Trophoblast cell (in vitro differentiated cells and primary cell): Measurements from ENCODE around the gene SUSD6.
A peak's percentile ranks its signal among the peaks of the same experiment; 100 is the strongest.

Experiments
- DNase-seq, 2 donors: peaks; one replicate each; pipeline ENCODE4 v3.0.0-alpha.2; 2016
- H2AFZ ChIP-seq: 2 replicates; pipeline ENCODE4 v1.6.1; 2013; ENCODE audit warnings: low read length, moderate library complexity, mild to moderate bottlenecking; ENCODE audit not compliant: insufficient read depth, poor library complexity
- H2AK5ac ChIP-seq: 2 replicates; pipeline ENCODE4 v1.6.1; 2013; ENCODE audit warnings: mild to moderate bottlenecking, low read length
- H2BK120ac ChIP-seq: 2 replicates; pipeline ENCODE4 v1.6.1; 2013; ENCODE audit warnings: low read length, mild to moderate bottlenecking, moderate library complexity; ENCODE audit not compliant: insufficient read depth, poor library complexity
- H2BK12ac ChIP-seq: 2 replicates; pipeline ENCODE4 v1.6.1; 2013; ENCODE audit warnings: mild to moderate bottlenecking, low read length, moderate library complexity
- H2BK5ac ChIP-seq: 2 replicates; pipeline ENCODE4 v1.6.1; 2013; ENCODE audit warnings: low read length, low read depth, moderate library complexity, mild to moderate bottlenecking; ENCODE audit not compliant: poor library complexity
- H3K14ac ChIP-seq: 2 replicates; pipeline ENCODE4 v1.6.1; 2013; ENCODE audit warnings: mild to moderate bottlenecking, low read length
- H3K18ac ChIP-seq: 2 replicates; pipeline ENCODE4 v1.6.1; 2013; ENCODE audit warnings: mild to moderate bottlenecking, low read length
- H3K23ac ChIP-seq: 2 replicates; pipeline ENCODE4 v1.6.1; 2013; ENCODE audit warnings: low read length
- H3K27ac ChIP-seq: 2 replicates; pipeline ENCODE4 v1.5.1; 2013; ENCODE audit warnings: low read depth, mild to moderate bottlenecking, inconsistent platforms, low read length, moderate library complexity
- H3K27me3 ChIP-seq: 2 replicates; pipeline ENCODE4 v1.6.1; 2013; ENCODE audit warnings: inconsistent platforms, mild to moderate bottlenecking, low read length, moderate library complexity; ENCODE audit not compliant: insufficient read depth
- H3K36me3 ChIP-seq, 2 experiments: 1 replicate in 1 of 2; 2 replicates in 1 of 2; pipeline ENCODE4 v1.6.1; 2013; ENCODE audit warnings: low read length in 2 of 2, mild to moderate bottlenecking in 2 of 2, moderate library complexity in 1 of 2; ENCODE audit not compliant: insufficient read depth in 2 of 2, control insufficient read depth in 1 of 2
- H3K4ac ChIP-seq: 2 replicates; pipeline ENCODE4 v1.6.1; 2013; ENCODE audit warnings: low read depth, mild to moderate bottlenecking, low read length, moderate library complexity
- H3K4me1 ChIP-seq, 2 experiments: 1 replicate in 1 of 2; 2 replicates in 1 of 2; pipeline ENCODE4 v1.6.1; 2013; ENCODE audit warnings: low read length in 2 of 2, mild to moderate bottlenecking in 2 of 2, moderate library complexity in 1 of 2; ENCODE audit not compliant: insufficient read depth in 2 of 2, control insufficient read depth in 1 of 2
- H3K4me2 ChIP-seq: 2 replicates; pipeline ENCODE4 v1.6.1; 2013; ENCODE audit warnings: inconsistent platforms, mild to moderate bottlenecking, low read length, moderate library complexity
- H3K4me3 ChIP-seq: 2 replicates; pipeline ENCODE4 v1.5.1; 2013; ENCODE audit warnings: mild to moderate bottlenecking, low read depth, low read length, inconsistent platforms
- H3K79me1 ChIP-seq: one replicate; pipeline ENCODE4 v1.6.1; 2013; ENCODE audit warnings: low read length
- H3K79me2 ChIP-seq: 2 replicates; pipeline ENCODE4 v1.6.1; 2013; ENCODE audit warnings: low read length, mild to moderate bottlenecking; ENCODE audit not compliant: control insufficient read depth, insufficient read depth, poor library complexity
- H3K9ac ChIP-seq: 2 replicates; pipeline ENCODE4 v1.6.1; 2013; ENCODE audit warnings: mild to moderate bottlenecking, low read length
- H3K9me3 ChIP-seq: 2 replicates; pipeline ENCODE4 v1.6.1; 2013; ENCODE audit warnings: low read depth, mild to moderate bottlenecking, control low read depth, inconsistent platforms, low read length; ENCODE audit not compliant: insufficient read depth
- H4K12ac ChIP-seq: 2 replicates; pipeline ENCODE4 v1.6.1; 2013; ENCODE audit warnings: low read depth, mild to moderate bottlenecking, low read length, moderate library complexity
- H4K8ac ChIP-seq: 2 replicates; pipeline ENCODE4 v1.6.1; 2013; ENCODE audit warnings: low read depth, mild to moderate bottlenecking, low read length, moderate library complexity
- H4K91ac ChIP-seq: one replicate; pipeline ENCODE4 v1.6.1; 2013; ENCODE audit warnings: low read depth, mild to moderate bottlenecking, low read length, moderate library complexity
- WGBS: extraction: QIAGEN DNeasy Blood & Tissue Kit; methylation state at CpG from one replicate; pipeline ENCODE4 v1.1.7; 2013; ENCODE audit warnings: missing lambda C conversion rate; ENCODE audit not compliant: insufficient read length, insufficient coverage; ENCODE audit errors: extremely low coverage; 5-methylcytosine and 5-hydroxymethylcytosine counted together

SUSD6 gene

DNA sequence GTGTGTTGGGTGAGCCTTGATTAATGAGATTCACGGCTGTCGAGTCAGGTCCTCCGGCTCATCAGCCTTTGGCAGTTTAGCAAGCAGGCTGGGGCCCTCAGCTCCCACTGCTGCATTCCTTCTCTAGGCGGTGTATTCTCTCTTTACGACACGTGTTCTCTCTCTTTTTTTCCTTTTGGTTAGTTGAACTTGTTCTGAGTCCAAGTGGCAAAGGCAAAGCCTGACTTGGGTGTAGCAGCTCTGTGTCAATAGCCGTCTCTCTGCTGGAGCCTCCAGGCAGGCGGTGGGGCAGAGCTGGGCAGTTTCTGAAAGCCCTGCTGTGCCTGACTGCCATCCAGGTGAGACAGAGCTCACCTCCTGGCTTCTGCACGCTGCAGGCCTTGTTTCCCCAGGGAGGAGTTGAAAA, 46.6 kb downstream of the SUSD6 start:
- no peak overlapping the region for H3K4ac ChIP-seq
- no peaks in the 10 kb centered on the region for H3K79me2 ChIP-seq
- no peaks in the 10 kb centered on the region for H3K27me3 ChIP-seq
- H3K9ac ChIP-seq: no peak overlapping the region
- no peaks in the 10 kb centered on the region for H3K9me3 ChIP-seq
- H4K8ac ChIP-seq: no peak overlapping the region
- H3K27ac ChIP-seq: no peak overlapping the region
- H3K4me3 ChIP-seq: no peak overlapping the region
- no peak overlapping the region for H3K14ac ChIP-seq
- H2BK120ac ChIP-seq: no peak overlapping the region
- no peak overlapping the region for H3K18ac ChIP-seq
- H4K12ac ChIP-seq: no peak overlapping the region
- H4K91ac ChIP-seq: no peak overlapping the region
- no peaks in the 10 kb centered on the region for H3K36me3 ChIP-seq
- no peak overlapping the region for H3K23ac ChIP-seq
- H2AK5ac ChIP-seq: no peak overlapping the region
- no peak overlapping the region for H3K4me2 ChIP-seq
- H3K79me1 ChIP-seq: no peaks in the 10 kb centered on the region
- no peak overlapping the region for H2AFZ ChIP-seq
- no peak overlapping the region for H2BK5ac ChIP-seq
- H3K4me1 ChIP-seq: peaks cover 2 to 12% of the 10 kb centered on the region in 2 experiments
- WGBS: no CpG with 5 or more reads among the region's 9 CpGs
- no peak overlapping the region for H2BK12ac ChIP-seq
- DNase-seq: no peak

DNA sequence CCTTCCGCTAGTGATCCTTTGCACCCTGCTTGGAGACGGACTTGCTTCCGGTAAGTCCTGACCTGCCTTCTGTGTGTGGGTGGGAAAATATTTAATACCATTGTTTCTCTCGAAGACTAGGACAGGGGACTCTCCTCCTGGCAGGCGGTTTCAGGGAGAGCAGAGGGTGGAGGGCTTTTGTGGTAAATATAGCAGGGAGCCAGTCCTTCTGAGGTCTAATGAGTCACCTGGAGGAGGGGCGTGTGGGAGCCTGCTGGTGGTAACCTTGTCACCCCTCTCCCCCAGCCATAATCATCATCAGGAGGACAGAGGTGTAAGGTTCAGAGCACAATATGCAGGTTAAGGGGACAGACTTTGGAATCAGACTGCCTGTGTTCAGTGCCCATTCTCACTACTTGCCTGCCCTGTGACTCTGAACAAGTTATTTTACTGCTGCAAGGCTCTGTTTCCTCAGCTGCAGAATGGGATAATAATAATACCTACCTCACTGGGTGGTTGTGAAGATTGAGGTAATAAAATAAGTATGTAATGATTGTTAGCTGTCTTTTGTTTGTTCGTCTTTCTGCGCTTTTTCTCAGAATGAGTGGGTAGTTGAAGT, 47.4 kb downstream of the SUSD6 start:
- Histone ChIP-seq H3K14ac (no peak overlapping the region), H2BK5ac (no peak overlapping the region), H3K79me1 (no peaks in the 10 kb centered on the region), H3K4me3 (no peak overlapping the region), H3K4me1 (peaks cover 2 to 12% of the 10 kb centered on the region in 2 experiments), H3K79me2 (no peaks in the 10 kb centered on the region), H4K12ac (no peak overlapping the region), H3K4me2 (no peak overlapping the region), H3K27ac (no peak overlapping the region), H4K91ac (no peak overlapping the region), H2AFZ (no peak overlapping the region), H2BK120ac (no peak overlapping the region), H3K18ac (no peak overlapping the region), H2AK5ac (no peak overlapping the region), H2BK12ac (no peak overlapping the region), H3K9ac (no peak overlapping the region), H3K36me3 (no peaks in the 10 kb centered on the region), H3K9me3 (no peaks in the 10 kb centered on the region), H3K27me3 (no peaks in the 10 kb centered on the region), H3K4ac (no peak overlapping the region), H4K8ac (no peak overlapping the region), H3K23ac (peak overlapping the region; percentile 48)
- no CpG with 5 or more reads among the region's 8 CpGs for WGBS
- no peak for DNase-seq

DNA sequence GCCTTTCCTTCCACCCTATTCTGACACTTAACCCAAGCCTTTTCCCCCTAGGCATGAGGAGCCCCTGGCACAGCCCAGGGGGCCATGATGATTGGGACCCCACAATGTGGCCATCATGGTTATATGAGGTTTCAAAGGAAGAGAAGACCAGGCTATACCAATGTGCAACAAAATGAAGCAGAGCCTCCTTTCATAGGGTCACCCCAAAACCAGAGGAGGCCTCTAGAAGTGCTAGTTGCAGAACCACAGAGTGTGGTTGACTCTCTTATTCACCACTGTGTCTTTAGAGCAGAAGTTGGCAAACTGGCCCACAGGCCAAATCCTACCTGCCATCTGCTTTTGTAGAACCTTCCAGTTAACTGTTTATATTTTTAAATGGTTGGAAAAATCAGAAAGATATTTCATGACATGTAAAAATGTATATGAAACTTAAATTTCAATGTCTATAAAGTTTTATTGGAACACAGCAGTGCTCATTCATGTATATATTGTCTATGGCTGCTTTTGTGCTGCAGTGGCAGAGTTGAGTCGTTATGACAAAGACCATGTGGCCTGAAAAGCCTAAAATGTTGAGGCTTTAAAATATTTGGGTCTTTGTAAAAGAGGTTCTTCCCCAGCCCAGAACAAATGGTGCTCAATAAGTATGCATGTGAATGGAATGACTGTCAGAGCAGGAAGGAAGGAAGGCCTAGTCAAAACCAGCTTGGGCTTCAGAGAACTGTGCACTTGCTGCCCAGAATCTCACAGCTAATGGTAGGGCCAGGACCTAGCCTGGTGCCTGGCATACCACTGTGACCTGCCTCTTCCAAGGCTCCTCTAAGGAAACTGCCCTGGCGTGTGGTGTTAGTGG, 49.2 kb downstream of the SUSD6 start:
- Histone ChIP-seq H3K9ac (no peak overlapping the region), H3K23ac (no peak overlapping the region), H4K12ac (no peak overlapping the region), H2BK12ac (no peak overlapping the region), H4K8ac (no peak overlapping the region), H4K91ac (no peak overlapping the region), H3K4me1 (peaks cover 2 to 12% of the 10 kb centered on the region in 2 experiments), H3K27me3 (no peaks in the 10 kb centered on the region), H2AFZ (no peak overlapping the region), H3K79me2 (no peaks in the 10 kb centered on the region), H3K18ac (no peak overlapping the region), H3K9me3 (no peaks in the 10 kb centered on the region), H3K79me1 (no peaks in the 10 kb centered on the region), H3K14ac (no peak overlapping the region), H3K36me3 (no peaks in the 10 kb centered on the region), H3K4me3 (no peak overlapping the region), H2BK5ac (no peak overlapping the region), H2AK5ac (no peak overlapping the region), H3K4me2 (no peak overlapping the region), H2BK120ac (no peak overlapping the region), H3K27ac (no peak overlapping the region), H3K4ac (no peak overlapping the region)
- no peak for DNase-seq
- no CpG with 5 or more reads among the region's 2 CpGs for WGBS

DNA sequence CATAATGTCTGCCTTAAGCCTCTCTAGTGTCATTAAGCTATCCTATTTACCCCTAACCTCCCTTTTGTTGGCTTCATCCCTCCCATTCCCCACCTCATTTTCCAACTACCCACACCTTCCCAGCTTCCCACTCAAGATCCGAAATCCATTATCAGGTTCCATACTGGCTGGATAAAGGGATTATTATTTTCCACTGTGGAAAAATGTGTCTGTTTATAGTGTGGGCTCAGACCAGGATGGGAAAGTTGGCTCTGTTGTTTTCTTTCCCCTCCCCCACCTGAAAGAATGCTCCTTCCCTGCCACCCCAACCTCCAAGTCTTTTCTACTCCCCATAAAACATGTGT, 49.8 kb downstream of the SUSD6 start:
- WGBS: 100% methylated on average over 1 of the region's 1 CpG
- no peak overlapping the region for H2BK120ac ChIP-seq
- no peak overlapping the region for H3K14ac ChIP-seq
- H2BK5ac ChIP-seq: no peak overlapping the region
- no peak overlapping the region for H3K4me3 ChIP-seq
- H3K27ac ChIP-seq: no peak overlapping the region
- H4K8ac ChIP-seq: no peak overlapping the region
- no peaks in the 10 kb centered on the region for H3K36me3 ChIP-seq
- no peaks in the 10 kb centered on the region for H3K79me1 ChIP-seq
- no peaks in the 10 kb centered on the region for H3K27me3 ChIP-seq
- H3K4ac ChIP-seq: no peak overlapping the region
- H3K79me2 ChIP-seq: no peaks in the 10 kb centered on the region
- no peak overlapping the region for H3K9ac ChIP-seq
- no peak overlapping the region for H4K91ac ChIP-seq
- H2AFZ ChIP-seq: no peak overlapping the region
- no peak overlapping the region for H2BK12ac ChIP-seq
- H3K9me3 ChIP-seq: no peaks in the 10 kb centered on the region
- no peak overlapping the region for H4K12ac ChIP-seq
- H3K23ac ChIP-seq: no peak overlapping the region
- peaks cover 2 to 12% of the 10 kb centered on the region in 2 experiments for H3K4me1 ChIP-seq
- no peak overlapping the region for H2AK5ac ChIP-seq
- H3K18ac ChIP-seq: no peak overlapping the region
- no peak overlapping the region for H3K4me2 ChIP-seq
- no peak for DNase-seq
